HCT116 (cell line): Measurements from ENCODE around the gene MTA2.

ENCODE experiments used
- CTCF ChIP-seq, 3 experiments: fragments of 200-600 bp in 1 of 3; sonication (generic) in 1 of 3; IDR thresholded peaks in 2 of 3; conservative IDR thresholded peaks in 1 of 3; 2 replicates each; pipeline ENCODE4 v1.5.1; 2012 to 2017; ENCODE audit warnings: low read depth in 2 of 3, low read length in 2 of 3, antibody characterized with exemption in 1 of 3, borderline replicate concordance in 1 of 3, control low read depth in 1 of 3, mild to moderate bottlenecking in 1 of 3, mixed read lengths in 1 of 3, mixed run types in 1 of 3, moderate library complexity in 1 of 3; ENCODE audit not compliant: insufficient read depth in 1 of 3
- EZH2 ChIP-seq: fragments of 200-600 bp; sonication (generic); IDR thresholded peaks from 2 replicates; pipeline ENCODE4 v1.6.1; 2017; ENCODE audit warnings: antibody characterized with exemption, mixed run types
- POLR2A ChIP-seq: IDR thresholded peaks from 2 replicates; pipeline ENCODE4 v1.7.0; 2011; ENCODE audit warnings: borderline replicate concordance; ENCODE audit not compliant: insufficient read depth, insufficient read length; ENCODE audit errors: extremely low read depth
- SIN3A ChIP-seq: IDR thresholded peaks from 2 replicates; pipeline ENCODE4 v1.6.1; 2012; ENCODE audit warnings: low read depth
- SRF ChIP-seq: IDR thresholded peaks from 2 replicates; pipeline ENCODE4 v1.6.1; 2012; ENCODE audit warnings: low read depth
- YY1 ChIP-seq: IDR thresholded peaks from 2 replicates; pipeline ENCODE4 v1.6.1; 2011; ENCODE audit warnings: low read length, low read depth, moderate library complexity, mild to moderate bottlenecking; ENCODE audit not compliant: insufficient replicate concordance; ENCODE audit errors: extremely low read depth

- no peak for TF ChIP-seq POLR2A
- TF ChIP-seq CTCF (IDR thresholded peaks at IDR 0.05 in 2 of 3, conservative IDR thresholded peaks at IDR 0.05 in 1 of 3; ENCODE audit: borderline replicate concordance in 1 of 3, insufficient read depth in 1 of 3, low read depth in 2 of 3, low read length in 2 of 3): no peak
- TF ChIP-seq SRF: no peak
- TF ChIP-seq YY1: no peak
- no peak for TF ChIP-seq EZH2
- no peak for TF ChIP-seq SIN3A
These were observed 1.4 kb upstream of the MTA2 start for GRCh38 chr11:62603072-62603408.
